GM18508 (cell line): ENCODE results near the gene HSD17B11.
"Not testable (repeated sequence)": the region's sequence is repeated elsewhere in the genome, so short reads cannot be mapped to it uniquely, and the experiment has no call there.

ENCODE experiments used
- ATAC-seq: cut with Tn5 transposase; IDR thresholded peaks from one replicate; pipeline ENCODE4 v1.9.1; 2021; ENCODE audit warnings: moderate number of reproducible peaks; ENCODE audit not compliant: insufficient read depth, unreplicated experiment

Gene HSD17B11

DNA sequence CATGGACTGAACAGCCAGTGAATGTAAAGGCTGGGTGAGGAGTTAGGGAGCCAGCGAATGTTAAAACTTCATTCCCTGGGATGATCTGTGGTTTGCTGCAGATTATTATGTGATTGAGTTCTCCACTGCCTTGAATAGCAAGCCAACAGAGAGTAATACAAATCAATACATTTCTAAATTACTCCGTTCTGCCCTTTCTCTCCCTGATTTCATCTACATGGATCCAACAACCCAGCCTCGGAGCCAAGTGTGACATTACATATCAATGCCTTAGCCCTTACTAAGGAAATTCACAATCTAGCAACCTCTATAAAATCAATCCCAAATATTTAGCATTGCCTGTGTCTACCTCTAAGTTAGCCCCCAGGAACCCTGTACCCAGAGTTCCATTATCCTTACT lies 79.3 kb downstream of the HSD17B11 start:
- ATAC-seq = no peak

DNA sequence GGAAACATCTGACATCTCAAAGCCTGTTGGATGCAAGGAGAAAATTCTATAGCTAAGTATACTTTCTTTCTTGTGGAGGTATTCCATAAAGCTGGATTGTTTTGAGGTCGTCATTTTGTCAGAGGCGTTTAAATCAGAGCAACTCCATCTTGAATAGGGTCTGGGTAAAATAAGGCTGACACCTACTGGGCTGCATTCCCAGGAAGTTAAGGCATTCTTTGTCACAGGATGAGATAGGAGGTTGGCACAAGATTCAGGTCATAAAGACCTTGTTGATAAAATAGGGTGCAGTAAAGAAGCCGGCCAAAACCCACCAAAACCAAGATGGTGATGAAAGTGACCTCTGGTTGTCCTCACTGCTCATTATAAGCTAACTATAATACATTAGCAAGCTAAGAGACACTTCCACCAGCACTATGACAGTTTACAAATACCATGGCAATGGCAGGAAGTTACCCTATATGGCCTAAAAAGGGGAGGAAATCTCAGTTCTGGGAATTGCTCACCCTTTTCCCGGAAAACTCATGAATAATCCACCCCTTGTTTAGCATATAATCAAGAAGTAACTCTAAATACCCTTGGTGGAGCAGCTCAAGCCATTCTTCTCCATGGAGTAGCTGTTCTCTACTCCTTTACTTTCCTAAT lies 80.2 kb downstream of the HSD17B11 start:
- ATAC-seq = no peak

DNA sequence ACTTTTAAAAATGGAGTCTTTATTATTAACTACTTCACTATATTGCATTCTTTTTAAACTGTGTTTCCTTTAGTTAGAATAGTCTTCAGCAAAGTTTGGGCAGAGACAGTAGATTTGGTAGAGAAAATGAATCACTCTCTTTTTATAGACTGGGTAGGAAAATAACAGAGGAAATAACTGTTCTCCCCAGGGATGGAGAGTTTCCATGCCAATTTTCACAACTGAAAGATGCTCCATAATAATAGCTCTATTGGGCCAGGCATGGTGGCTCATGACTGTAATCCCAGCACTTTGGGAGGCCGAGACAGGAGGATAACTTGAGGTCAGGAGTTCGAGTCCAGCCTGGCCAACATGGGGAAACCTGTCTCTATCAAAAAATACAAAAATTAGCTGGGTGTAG lies 81.4 kb downstream of the HSD17B11 start:
- ATAC-seq = no peak

DNA sequence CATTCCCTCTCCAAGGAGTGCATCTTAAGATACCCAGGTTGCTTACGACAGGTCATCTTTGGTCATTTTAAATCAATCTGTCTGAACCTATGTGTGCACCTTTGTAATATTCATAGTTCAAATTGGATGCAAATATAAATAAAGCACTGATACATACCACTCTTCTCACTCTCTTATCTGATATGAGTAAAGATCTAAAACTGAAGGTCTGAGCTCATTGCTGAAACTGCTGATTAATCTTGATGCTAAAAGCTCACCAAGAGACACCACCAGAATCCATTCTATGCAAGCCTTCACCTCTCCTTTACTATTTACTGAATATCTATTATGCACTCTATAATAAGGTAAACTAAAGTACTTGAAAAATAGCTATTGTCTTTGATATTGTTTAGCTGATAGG lies 84.9 kb downstream of the HSD17B11 start:
- ATAC-seq = no peak

DNA sequence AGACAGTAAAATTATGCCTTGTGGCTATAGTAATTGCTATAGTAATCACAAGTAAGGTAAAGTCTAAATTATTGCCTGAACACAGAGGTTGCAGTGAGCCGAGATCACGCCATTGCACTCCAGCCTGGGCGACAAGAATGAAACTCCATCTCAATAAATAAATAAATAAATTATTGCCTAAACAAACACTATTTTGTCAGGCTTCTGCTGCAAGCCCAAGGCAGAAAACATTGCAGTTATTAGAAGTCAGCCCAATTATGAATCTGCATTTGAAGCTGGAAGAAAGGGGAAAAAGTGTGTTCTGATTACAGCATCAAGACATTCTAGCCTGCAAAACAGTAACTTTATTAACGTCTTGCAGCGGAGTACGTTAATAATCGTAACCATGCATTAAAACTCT lies 85.4 kb downstream of the HSD17B11 start:
- ATAC-seq = no peak

DNA sequence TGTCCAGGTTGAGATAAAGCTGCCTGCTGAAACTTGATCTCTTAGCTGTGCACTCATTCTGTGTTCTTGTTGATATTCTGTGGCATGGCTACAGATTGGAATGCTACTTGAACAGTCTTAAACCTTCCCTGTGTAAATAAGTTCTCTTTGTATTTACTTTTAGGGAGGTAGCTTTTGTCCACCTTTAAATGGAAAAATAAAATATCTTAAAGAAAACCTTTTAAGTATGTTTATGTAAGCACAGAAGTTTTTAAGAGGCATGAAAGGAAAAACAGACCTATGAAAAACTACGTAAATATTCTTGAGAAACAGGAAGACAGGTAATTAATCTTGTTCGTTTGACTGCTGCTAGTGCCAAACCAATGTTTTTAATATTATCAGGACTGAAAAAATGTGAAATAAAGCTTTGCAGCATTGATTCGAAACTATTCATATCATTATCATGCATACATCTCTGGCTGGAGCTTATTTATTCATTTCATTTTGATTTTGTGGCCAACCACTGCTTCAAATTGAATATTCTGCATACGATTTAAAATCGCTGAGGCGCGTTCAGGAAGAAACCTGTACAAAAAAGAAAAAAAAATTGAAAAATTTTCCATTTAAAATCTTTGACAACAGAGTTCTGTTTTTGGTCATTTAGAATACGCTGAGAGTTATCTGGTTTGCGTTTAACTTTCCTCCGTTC lies 86.1 kb downstream of the HSD17B11 start:
- no peak for ATAC-seq

DNA sequence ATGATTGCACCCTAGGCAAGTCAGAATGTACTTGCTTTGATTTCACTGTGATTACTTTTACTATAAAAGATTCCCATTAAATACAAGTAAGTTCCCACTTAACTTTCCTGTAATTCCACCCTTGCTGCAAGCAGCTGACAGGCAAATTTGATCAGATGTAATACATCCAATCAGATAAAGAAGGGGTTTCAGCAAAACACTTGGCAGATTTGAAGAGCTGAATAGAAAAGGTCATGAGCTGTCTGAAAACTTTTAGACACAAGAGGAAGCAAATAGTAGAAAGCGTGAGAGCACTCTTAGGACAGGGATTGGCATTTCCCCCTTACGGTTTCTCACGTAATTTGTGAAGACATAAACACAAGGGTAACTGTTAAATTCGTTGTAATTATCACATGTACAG lies 91.1 kb downstream of the HSD17B11 start:
- ATAC-seq = no peak

DNA sequence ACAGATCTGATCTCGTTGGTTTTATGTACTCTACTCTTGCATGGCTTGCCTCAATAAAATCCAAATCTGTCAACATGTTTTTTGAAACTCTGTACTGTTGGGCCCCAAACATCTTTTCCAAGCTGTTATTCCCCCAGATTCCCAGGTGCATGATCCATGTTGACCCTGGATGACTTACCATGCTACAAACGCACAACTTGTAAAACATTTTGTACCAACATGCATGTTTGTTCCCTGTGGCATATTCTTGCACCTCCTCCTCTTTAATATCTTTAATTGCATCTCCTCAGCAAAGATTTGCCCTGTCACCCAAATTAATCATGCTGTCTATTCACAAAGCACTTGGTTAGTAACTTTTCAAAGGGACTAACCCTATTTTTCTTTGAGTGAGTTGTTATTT lies 92.6 kb downstream of the HSD17B11 start:
- no peak for ATAC-seq

DNA sequence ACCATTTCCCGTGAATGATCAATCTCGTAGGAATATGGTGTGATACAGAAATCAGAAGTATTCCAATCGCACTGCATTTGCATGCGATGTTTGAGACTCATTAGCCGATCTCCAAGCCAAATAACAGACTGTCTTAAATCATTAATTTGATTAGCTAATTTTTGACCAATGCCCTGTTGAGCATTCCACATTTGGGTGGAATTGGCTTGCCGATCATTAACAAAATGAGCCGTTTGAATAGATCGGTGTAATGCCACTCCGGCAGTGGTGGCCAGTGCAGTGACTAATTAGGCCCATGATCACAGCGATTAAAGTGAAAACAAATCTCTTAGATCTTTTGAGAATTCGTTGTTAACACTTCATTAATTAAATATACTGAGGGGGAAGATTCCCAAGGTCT lies 96.1 kb downstream of the HSD17B11 start:
- ATAC-seq = not testable (repeated sequence)

DNA sequence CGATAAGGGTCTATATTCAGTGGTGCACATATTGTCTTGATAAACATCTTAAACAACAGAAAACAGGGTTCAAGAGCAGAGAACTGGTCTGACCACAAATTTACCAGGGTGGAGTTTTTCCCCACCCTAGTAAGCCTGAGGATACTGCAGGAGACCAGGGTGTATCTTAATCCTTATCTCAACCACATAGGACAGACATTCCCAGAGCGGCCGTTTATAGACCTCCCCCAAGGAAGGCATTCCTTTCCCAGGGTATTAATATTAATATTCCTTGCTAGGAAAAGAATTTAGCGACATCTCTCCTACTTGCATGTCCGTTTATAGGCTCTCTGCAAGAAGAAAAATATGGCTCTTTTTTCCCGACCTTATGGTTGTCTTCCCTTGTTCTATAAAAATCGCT lies 97.1 kb downstream of the HSD17B11 start:
- ATAC-seq = not testable (repeated sequence)

DNA sequence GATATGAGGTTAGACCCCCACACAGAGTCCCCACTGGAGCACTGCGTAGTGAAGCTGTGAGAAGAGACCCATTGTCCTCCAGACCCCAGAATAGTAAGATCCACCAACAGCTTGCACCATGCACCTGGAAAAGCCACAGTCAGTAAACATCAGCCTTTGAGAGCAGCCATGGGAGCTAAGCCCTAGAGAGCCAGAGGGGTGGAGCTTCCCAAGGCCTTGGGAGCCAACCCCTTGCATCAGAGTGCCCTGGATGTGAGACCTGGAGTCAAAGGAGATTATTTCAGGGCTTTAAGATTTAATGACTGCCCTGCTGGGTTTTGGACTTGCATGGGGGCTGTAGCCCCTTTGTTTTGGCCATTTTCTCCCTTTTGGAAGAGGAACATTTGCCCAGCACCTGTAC lies 104.0 kb downstream of the HSD17B11 start:
- no peak for ATAC-seq
